ENCODE measurements around the gene SLC6A6.

- no peak for TF ChIP-seq CTCF (IDR thresholded peaks at IDR 0.05; ENCODE audit: low read length)
- no peak for TF ChIP-seq EZH2phosphoT487 (IDR thresholded peaks at IDR 0.05; ENCODE audit: low read length)
- no peak for TF ChIP-seq EZH2 (optimal IDR thresholded peaks at IDR 0.05; ENCODE audit: low read depth, low read length)
These were observed 51.7 kb downstream of the SLC6A6 start for GRCh38 chr3:14453876-14454638.
